HuH-7.5 (cell line): ENCODE data around the gene SPNS2.

ENCODE experiments used
- DNase-seq: peaks from one replicate; pipeline ENCODE4 v3.0.0; 2011; ENCODE audit warnings: low spot score

SPNS2 gene

DNA sequence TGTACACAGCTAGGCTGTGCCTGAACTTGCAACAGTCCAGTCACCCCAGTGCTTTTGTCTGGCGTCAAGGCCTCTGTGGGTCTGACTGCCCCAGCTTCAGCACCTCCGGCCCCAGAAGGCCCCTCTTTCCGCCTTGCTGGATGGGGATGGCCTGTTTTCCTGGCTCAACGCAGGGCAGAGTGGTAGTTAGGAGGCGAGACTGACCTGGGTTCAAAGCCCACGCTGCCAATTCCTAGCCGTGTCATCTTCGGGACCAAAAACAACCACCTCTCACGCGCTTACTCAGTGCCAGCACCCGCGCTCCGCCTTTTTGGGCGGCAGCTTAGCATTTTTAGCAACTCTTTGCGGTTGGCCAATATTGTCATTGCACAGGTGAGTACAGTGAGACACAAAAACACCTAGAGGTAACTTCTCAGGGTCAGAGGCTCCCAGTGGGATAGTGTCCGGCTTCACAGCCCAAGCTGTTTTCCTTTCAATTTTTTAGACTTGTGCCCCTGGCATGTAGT is 51.9 kb downstream of the SPNS2 start:
- no peak for DNase-seq

- DNase-seq = no peak
These were observed 52.5 kb downstream of the SPNS2 start for GRCh38 chr17:4551141-4551540.

DNA sequence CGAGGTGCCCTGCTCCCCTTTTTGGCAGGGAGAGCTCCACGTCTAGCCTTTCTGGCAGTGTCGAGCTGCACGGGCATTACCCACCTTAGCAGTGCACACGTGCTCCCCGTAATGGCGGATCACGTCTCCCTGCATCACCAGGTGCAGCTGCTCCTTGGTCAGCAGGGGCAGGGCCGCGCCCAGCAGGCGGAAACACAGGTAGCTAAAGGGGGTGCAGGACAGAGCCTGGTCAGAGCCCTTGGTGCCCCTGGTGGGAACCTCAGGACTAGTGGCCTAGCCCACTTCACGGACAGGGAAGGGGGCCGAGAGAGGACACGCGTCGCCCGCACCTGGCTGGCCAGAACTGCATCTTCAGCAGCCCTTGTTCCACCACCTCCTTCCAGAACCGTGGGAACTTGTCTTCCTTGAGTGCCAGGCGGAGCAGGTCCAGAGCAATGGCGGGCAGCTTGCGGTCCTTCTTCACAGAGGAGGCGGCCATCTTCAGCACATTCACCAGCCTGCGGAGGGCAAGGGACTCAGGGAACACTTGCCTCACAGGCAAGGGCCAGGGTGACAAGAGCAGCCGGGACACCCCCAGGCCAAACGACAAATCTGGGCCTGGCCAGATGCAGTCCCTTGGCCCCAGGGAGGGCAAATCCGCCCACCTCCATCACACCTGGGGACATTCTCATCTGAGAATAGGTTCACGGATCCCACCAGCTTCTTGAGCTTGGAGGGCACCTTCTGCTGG is 53.3 kb downstream of the SPNS2 start:
- no peak for DNase-seq

GRCh38 chr17:4553669-4554068 is 55.0 kb downstream of the SPNS2 start:
- DNase-seq = no peak

DNA sequence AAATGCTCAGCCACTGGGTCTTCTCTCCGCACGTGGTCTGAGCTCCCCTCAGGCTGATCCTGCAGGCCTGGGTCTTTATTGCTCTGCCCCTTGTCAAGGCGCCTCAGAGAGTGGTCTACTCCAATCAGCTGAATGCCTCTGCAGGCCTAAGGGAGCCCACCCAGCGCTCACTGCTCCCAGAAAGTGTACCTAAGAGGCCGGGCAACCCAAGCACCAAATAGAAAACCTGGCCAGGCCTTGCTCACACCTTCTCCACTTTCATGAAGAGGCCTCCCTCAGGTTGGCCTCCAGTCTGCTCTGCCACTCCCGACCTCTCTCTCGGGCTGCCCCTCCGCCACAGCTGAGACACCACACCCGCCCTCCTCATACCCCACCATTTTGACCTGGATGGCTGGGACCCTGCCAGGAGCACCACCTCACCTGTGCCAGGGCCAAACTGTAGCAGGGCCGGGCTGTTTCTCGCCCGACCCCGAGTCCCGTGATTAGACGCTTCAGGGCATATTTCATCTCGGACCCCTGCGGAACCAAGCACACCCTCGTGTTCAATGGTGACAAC is 55.8 kb downstream of the SPNS2 start:
- DNase-seq = no peak

GRCh38 chr17:4554997-4555799 is 56.5 kb downstream of the SPNS2 start, which contains the start of gene MYBBP1A:
TSS of gene MYBBP1A (minus strand) at chr17:4555384. CDS start at chr17:4555324, 60 bp downstream.
- peak; percentile 99 for DNase-seq

DNA sequence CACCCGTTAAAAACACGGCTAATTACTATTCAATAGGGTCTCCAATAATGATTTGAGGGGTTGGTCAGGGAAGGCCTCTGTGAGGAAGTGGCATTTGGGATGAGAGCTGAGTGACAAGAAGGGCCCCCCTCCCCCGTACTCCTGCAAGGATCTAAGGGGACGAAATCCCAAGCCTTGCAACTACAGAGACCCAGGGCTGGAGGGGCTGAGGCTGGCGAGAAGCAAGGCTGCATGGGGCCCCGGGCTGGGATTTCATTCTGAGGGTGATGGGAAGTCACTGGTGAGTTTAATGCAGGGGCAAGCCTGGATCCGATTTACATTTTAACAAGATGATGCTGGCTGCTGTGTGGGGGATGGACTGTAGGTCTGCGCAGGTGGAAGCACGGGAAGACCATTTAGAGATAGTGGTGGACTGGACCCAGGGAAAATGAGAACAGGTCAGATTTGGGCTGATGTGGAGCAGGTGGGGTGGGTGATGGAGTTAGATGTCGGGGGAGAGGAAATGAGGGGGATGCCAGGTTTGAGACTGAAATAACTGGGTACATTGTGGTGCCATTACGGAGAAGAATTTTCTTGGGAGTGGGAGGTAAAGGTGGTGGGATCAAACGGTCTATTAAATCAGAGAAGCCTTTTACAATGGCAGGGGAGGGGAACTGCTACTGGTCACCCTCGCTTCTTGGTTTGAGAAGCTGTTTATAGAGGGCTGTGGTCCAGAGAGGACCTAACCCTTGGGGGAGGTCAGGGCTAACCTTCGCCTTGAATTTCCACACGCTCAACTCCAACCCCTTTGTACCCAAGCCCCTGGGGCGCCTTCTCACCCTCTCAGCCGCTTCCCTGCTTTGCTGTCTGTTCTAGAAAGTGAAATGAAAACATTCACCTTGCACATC is 57.4 kb downstream of the SPNS2 start:
- DNase-seq = no peak

- no peak for DNase-seq
These were observed 58.3 kb downstream of the SPNS2 start for GRCh38 chr17:4556996-4557395.

DNA sequence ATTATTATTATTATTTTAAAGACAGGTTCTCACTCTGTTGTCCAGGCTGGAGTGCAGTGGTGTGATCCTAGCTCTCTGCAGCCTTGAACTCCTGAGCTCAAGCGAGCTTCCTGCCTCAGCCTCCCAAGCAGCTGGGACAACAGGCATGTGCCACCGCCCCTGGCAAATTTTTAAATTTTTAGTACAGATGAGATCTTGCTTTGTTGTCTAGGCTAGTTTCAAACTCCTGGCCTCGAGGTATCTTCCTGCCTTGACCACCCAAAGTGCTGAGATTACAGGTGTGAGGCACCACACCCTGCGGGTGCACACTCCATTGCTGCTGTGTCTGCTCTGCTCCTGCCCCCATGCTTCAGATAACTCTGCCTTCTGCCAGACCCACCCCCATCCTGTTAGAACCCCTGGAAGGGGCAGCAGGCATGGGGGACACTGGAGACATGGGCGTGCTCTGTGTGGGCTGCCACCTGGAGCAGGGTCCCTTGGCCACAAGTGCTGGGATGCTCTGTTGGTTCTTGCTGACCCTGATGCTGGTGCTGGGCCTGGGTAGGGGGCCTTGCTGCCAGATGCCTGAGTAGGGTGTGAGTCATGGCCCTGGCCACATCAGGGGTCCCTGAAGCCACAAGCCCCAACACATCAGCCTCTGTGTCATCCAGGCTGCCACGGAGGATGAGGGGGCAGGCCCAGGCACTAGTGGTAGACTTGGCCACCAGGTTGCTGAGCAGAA is 59.1 kb downstream of the SPNS2 start:
- no peak for DNase-seq

- DNase-seq = no peak
These were observed 59.8 kb downstream of the SPNS2 start for GRCh38 chr17:4558347-4558971.

- no peak for DNase-seq
These were observed 60.6 kb downstream of the SPNS2 start for GRCh38 chr17:4559139-4559791.

DNA sequence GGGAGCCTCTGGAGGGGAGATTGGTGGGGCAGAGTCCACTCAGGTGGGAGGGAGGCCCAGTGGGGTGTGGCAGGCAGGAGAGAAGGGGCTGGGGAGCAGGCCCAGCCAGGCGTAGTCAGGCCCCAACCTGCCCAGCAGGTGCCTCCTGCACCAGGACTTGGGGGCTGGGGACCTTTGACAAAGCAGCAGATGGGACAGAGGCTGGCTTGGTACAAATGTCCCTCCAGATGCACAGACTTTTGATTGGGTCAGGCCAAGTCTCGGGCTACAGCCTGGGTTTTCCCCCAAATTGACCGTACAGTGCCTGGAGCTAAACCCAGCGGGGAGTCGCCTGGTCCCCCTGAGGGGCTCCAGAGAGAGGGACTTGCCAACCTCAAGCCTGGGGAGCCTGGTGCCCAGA is 61.3 kb downstream of the SPNS2 start:
- no peak for DNase-seq

DNA sequence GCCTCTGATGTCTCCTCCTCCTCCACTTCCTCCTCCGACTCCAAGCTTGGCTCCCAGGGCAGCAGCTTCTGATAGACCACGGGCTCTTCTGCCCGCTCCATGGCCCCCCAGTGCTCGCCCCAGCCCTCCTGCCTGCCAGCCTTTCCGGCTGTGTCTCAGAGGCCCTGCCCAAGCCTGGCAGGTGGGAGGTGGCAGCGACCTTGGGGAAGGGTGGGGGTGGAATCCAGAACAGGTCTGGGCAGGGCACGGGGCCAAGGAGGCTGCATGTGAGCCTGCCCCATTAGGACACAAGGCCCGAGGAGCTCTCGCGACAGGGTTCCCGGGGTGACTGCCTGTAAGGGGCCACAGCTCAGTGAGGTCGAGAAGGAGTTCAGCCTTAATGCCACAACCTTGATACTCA is 61.7 kb downstream of the SPNS2 start, which contains the start of gene GGT6:
Gene GGT6 (minus strand): TSS at position 157 of the 400 bp plus-strand sequence. CDS start 56 bp downstream, at position 101.
- no peak for DNase-seq

DNA sequence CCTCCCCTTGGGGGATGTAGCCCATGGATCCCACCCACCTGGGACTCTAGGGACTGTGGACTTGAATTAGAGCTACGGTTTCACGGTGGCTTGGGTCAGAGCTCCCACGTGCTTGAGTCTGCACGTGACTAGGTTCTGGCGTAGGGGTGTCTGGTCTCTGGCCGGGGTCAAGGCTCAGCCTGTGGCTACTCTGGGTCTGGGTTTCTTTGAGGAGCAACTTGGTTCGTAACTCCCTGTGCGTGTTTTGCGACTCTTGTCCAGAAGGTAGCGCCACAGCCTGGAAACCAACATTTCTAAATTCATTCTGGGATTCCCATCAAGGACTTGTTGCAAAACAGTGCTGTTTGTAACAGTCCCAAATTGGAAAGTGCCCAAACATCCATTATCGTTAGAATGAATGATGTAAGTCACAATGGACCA is 62.2 kb downstream of the SPNS2 start:
- no peak for DNase-seq

- no peak for DNase-seq
These were observed 63.6 kb downstream of the SPNS2 start for GRCh38 chr17:4562015-4562969.

GRCh38 chr17:4565209-4566141 is 66.8 kb downstream of the SPNS2 start:
- peak; percentile 70 for DNase-seq

GRCh38 chr17:4566785-4567184 is 68.1 kb downstream of the SPNS2 start:
- peak; percentile 75 for DNase-seq

- DNase-seq = no peak
These were observed 70.9 kb downstream of the SPNS2 start for GRCh38 chr17:4569591-4569990.
